Occipital lobe (tissue), 2 donors: Measurements from ENCODE around the gene EXOC6B. TPM values are rescaled to one million over a fixed set of nuclear protein-coding genes. Genes with fewer than 3 reads are reported as not detected.
"Not testable (repeated sequence)": the region's sequence is repeated elsewhere in the genome, so short reads cannot be mapped to it uniquely, and the experiment has no call there.

Experiments
- DNase-seq: peaks from one replicate; lab custom pipeline; 2025; lab: John Stamatoyannopoulos, UW
- total RNA-seq: library from RNA; depleted of rRNA; stranded (reverse); fragments of >200 nt; gene quantifications from one replicate; pipeline ENCODE4 v1.2.3, GENCODE V29; 2014

Gene EXOC6B
- total RNA-seq, 1 donor from 2014 or later, result 190 TPM

DNA sequence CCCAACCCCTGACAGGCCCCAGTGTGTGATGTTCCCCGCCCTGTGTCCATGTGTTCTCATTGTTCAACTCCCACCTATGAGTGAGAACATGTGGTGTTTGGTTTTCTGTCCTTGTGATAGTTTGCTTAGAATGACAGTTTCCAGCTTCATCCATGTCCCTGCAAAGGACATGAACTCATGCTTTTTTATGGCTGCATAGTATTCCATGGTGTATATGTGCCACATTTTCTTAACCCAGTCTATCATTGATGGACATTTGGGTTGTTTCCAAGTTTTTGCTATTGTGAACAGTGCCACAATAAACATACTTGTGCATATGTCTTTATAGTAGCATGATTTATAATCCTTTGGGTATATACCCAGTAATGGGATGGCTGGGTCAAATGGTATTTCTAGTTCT lies 270.9 kb downstream of the EXOC6B start:
- not testable (repeated sequence) for DNase-seq

DNA sequence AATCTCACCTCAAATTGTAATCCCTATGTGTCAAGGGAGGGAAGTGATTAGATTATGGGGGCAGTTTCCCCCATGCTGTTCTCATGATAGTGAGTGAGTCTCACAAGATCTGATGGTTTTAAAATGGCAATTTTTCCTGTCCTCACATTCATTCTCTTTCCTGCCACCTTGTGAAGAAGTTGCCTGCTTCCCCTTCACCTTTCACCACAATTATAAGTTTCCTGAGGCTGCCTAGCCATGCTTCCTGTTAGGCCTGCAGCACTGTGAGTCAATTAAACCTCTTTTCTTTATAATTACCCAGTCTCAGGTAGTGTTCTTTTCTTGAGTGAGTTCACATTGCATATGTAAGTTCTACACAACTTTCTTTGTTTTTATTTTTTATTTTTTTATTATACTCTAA lies 271.5 kb downstream of the EXOC6B start:
- DNase-seq, result no peak

GRCh38 chr2:72548081-72548764 lies 277.6 kb downstream of the EXOC6B start:
- no peak for DNase-seq

- DNase-seq, result no peak
These were observed 280.0 kb downstream of the EXOC6B start for GRCh38 chr2:72545790-72546189.

GRCh38 chr2:72544554-72544953 lies 281.3 kb downstream of the EXOC6B start:
- DNase-seq, result no peak

DNA sequence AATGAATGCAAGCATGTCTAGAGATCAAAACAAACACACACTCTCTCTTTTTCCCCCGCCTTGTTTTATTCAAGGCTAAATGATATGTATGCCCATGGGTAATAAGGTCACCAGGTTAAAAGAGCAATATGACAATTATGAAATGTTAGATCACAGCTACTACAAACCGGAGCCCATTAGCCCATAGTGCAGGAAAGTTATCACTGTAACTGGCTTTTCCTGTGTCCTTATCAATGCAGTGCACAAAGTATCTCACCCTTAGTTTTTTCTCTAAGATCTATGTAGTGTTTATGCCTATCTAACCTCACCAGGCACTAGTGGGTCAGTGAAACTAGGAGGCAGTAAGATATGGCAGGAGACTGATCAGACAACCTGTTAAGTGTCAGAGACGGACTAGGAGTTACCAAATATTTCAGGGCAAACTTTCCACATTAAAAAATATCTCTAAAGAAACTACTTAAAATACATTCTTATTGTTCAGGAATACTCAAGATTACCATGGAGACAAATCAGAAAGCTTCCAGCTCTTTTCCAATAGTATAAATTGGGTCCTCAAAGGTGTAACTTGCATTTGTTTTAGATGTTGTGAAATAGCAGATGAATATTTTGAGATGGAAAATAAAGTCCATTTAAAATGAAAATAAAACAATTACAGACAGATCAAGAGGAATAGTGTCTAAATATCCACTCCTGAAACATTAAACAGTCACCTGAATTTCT lies 282.2 kb downstream of the EXOC6B start:
- DNase-seq, result no peak

DNA sequence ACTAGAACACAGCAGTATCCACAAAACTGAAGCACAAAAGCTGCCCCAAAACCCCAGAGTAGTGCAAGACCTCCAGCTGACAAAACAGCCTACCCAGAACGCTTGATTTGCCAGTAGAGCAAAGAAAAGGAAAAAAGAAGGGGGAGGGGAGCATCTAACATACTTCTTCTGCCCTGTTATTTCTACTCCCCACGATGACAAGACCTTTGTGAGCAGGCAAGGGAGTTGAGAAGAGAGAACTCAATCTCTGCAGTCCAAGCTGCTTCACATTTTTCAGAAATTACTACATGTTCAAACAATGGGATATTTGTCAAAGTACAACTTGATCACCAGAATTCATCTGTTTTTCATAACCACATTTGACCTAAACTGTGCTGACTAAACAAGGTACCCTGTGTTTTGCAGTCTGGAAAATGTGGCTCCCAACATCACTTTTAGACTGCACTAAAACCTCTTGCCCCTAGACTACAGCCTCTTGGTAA lies 286.7 kb downstream of the EXOC6B start:
- no peak for DNase-seq

GRCh38 chr2:72538486-72538885 lies 287.3 kb downstream of the EXOC6B start:
- DNase-seq, result no peak

DNA sequence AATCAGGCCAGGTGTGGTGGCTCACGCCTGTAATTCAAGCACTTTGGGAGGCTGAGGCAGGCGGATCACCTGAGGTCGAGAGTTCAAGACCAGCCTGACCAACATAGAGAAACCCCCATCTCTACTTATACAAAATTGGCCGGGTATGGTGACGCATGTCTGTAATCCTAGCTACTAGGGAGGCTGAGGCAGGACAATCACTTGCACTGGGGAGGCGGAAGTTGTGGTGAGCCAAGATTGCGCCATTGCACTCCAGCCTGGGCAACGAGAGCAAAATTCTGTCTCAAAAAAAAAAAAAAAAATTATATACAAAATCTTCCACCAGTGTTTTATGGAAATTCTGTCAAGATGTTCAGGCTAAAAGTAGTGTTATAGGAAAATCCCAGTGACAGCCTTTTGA lies 290.2 kb downstream of the EXOC6B start:
- DNase-seq, result not testable (repeated sequence)

- no peak for DNase-seq
These were observed 292.1 kb downstream of the EXOC6B start for GRCh38 chr2:72533765-72534164.

DNA sequence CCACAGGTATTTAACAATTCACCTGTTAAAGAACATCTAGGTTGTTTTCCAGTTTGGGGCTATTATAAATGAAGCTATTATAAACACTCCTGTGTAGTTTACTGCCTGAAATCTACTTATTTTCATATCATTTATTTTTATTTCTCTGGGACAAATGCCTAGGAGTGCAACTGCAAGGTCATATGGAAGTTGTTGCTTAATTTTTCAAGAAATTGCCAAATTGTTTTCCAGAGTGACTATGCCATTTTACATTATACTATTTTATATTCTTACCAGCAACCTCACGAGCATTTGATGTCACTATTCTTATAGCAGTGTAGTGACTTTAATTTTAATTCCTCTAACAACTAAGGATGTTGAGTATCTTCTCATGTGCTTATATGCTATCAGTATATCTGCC lies 298.4 kb downstream of the EXOC6B start:
- no peak for DNase-seq

- no peak for DNase-seq
These were observed 299.2 kb downstream of the EXOC6B start for GRCh38 chr2:72526623-72527022.

DNA sequence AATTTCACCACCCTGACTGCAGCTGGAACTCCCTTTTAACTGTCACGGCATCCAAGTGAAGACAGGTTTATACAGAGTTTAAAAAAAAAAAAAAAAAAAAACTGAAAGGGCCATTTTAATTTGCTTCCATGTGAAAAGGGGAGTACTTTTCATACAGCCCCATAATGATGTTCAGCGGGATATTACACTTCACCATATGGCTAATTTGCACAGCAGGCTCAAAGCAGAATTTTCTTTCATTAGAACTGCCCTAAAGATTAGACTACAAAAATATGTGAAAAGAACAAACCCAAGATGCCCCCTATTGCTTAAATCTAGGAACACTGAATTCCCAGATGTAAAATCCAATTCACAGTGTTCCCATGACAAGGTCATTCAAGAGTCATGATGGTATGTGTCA lies 301.8 kb downstream of the EXOC6B start:
- no peak for DNase-seq

DNA sequence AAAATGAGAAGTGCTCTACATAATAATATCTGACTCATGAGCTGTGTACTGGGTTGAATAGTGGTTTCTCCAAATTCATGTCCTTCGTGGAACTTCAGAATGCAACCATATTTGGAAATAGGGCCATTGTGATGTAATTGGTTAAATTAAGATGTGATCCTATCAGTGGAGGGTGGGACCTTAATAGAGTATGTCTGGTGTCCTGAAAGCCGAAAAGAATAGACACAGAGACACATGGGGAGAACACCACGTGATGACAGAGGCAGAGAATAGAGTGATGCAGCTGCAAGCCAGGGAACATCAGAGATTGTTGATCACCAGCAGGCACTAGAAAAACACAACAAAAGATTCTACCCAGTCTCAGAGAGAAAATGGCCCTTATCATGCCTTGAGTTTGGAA lies 310.1 kb downstream of the EXOC6B start:
- peak; percentile 8 for DNase-seq

- no peak for DNase-seq
These were observed 312.8 kb downstream of the EXOC6B start for GRCh38 chr2:72513011-72513410.

GRCh38 chr2:72512376-72512775 lies 313.5 kb downstream of the EXOC6B start:
- DNase-seq, result no peak

- no peak for DNase-seq
These were observed 313.9 kb downstream of the EXOC6B start for GRCh38 chr2:72511906-72512305.

DNA sequence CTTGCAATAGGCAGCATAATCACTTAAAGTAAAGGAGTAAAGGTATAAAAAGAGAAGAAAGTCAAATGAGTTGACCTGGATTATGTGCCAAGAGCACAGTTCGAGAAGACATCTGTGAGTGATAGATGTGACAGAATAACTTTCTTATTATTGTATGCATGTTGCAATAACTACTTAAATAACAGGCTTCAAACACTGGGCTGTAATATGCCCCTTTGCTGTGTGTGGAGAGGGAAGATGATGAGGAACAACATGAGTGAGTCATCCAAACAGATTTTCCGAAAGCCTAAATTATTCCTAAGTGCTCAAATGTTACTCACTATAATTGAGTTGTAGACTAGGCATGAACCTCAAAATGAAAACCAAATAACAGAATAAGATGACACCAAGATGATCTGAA lies 328.1 kb downstream of the EXOC6B start:
- no peak for DNase-seq

DNA sequence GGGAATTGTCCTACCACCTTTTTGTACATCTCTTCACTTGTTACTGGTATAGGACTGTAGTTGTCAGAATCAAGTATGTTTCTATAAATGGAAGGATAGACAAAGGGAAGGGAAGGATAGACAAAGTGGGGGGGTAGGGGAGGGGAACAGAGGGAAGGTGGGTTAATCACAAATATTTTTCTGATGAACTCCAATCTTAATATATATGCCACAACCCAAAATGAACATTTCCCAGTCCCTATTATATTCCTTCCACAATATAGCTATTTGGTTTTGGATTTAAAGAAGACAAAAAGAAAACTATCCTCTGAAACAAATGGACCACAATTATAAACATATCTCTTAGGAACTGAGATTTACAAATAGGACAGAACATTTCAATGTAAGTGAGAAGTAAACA lies 329.4 kb downstream of the EXOC6B start:
- DNase-seq, result no peak

DNA sequence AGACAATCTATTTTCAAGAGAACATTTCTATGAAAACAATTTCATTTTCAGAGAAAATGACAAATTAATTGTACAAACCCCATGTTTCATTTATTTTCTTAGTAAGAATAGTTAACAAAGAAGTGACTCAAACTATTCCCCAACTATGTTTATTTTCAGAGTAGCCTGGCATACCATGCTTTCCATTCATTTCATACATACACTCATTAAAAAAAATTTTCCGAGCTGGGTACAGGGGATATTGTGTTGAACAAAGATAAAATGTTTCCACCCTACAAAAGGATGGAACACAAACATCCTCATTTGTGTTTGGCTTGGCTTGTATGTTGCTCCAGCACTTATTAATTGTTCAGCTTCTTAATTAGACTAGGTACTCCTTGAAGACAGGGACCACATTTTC lies 331.4 kb downstream of the EXOC6B start:
- DNase-seq, result no peak

- DNase-seq, result not testable (repeated sequence)
These were observed 341.2 kb downstream of the EXOC6B start for GRCh38 chr2:72484622-72485021.

DNA sequence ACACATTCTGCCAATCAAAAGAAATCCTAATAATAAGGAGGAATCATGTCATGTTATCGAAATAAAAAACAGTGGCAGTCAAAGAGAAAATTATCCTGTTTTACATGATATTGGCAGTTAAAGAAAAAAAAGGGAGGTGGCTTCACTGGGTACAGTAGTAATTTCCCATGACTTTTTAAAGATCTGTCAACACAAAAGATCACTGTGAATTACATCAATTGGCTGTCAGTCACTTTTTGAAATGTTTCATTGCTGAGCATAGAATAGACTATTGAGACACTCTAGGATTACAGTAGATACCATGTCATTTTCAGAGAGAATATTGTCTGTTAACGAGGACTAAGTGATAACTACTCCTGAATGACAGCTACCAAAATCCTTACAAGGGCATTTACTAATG lies 342.5 kb downstream of the EXOC6B start:
- no peak for DNase-seq

GRCh38 chr2:72475246-72475645 lies 350.6 kb downstream of the EXOC6B start:
- no peak for DNase-seq
